GM18526 (cell line): ENCODE data around the gene CHPF.

Experiments
- POLR2A ChIP-seq: IDR thresholded peaks from 3 replicates; pipeline ENCODE4 v1.6.1; 2011; ENCODE audit not compliant: insufficient read length; ENCODE audit errors: extremely low read depth

CHPF gene

DNA sequence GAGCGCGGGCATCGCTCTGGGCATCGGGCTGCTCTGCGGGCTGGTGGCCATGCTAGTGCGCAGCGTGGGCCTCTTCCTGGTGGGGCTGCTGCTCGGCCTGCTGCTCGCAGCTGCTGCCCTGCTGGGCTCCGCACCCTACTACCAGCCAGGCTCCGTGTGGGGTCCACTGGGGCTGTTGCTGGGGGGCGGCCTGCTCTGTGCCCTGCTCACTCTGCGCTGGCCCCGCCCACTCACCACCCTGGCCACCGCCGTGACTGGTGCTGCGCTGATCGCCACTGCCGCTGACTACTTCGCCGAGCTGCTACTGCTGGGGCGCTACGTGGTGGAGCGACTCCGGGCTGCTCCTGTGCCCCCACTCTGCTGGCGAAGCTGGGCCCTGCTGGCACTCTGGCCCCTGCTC lies 4.0 kb upstream of the CHPF start:
- no peak for TF ChIP-seq POLR2A

DNA sequence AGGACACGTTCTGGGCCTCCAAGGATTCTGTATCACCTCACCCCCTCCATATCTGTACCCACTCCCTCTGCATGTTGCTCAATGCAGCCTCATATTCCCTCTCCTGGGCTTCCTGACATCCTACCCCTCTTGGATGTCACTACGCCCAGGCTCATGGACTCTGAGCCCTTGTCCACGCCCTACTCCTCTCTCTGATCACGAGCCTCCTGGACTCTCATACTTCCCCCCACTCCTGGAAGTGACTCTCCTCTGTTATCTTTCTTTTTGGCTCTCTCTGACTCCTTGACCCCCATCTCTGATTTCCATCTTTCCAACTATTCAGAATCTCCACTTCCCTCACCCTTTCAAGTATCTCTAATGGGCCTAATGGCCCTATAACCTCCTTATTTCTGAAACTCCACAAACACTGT lies 2.3 kb upstream of the CHPF start:
- no peak for TF ChIP-seq POLR2A

DNA sequence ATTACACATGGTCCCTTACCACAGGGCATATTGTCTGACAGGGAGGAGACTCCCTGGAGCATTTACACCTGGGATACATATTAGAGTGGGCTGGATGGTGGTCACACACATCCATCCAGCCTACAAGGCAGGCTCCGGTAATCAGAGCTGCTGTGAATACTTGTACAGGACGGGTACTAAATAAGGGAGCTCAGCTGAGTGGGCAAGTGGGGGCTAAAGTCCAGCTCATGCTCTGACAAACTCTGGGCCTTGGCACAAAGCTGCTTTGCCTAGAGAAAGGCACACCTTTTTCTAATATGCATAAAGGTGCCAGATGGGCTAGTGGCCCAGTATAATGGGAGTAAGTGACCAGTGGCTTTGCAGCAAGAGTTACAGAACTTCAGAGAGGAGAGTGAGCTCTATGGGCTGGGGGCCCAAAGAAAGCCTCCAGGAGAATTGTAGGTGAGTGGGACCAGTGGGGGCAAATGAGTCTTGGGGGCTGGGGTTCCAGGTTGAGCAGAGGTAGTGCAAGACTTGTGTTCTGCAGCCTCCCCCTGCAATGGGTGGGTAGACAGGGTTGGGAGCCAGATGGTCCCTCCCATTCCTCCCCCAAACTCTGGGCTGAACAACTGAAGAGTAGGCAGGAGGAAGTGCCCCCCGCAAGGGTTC lies 1.8 kb upstream of the CHPF start:
- no peak for TF ChIP-seq POLR2A

- no peak for TF ChIP-seq POLR2A
Measured at GRCh38 chr2:219544567-219544966, 958 bp upstream of the CHPF start.

- TF ChIP-seq POLR2A: peak; percentile 48
Measured at GRCh38 chr2:219542931-219543595, 546 bp downstream of the CHPF start.

DNA sequence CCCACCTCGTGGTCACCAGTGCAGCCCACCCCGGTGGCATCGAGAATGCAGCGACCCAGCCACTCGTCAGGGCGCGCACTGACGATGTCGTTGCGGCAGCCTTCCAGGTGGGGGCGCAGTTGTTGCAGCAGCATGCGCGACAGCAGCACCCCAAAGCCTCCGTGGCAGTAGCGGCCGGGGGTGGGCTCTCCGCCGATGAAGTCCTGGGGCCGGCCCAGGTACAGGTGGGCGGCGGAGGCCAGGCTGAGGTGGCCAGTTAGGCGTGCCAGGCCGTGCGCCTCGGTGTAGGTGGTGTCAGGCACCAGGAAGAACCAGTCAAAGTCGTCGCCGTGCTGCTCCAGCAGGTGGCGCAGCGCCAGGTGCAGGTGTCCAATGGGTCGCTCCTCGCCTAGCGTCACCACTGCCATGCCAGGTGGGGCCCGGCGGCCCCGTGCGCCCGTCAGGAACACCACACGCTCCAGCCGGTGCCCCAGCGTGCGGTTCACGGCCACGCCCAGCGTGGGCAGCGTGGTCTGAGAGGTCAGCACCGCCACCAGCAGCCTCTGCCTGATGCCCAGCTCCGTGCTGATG lies 1.9 kb downstream of the CHPF start:
- TF ChIP-seq POLR2A: no peak

- no peak for TF ChIP-seq POLR2A
Measured at GRCh38 chr2:219540784-219541504, 2.7 kb downstream of the CHPF start.

DNA sequence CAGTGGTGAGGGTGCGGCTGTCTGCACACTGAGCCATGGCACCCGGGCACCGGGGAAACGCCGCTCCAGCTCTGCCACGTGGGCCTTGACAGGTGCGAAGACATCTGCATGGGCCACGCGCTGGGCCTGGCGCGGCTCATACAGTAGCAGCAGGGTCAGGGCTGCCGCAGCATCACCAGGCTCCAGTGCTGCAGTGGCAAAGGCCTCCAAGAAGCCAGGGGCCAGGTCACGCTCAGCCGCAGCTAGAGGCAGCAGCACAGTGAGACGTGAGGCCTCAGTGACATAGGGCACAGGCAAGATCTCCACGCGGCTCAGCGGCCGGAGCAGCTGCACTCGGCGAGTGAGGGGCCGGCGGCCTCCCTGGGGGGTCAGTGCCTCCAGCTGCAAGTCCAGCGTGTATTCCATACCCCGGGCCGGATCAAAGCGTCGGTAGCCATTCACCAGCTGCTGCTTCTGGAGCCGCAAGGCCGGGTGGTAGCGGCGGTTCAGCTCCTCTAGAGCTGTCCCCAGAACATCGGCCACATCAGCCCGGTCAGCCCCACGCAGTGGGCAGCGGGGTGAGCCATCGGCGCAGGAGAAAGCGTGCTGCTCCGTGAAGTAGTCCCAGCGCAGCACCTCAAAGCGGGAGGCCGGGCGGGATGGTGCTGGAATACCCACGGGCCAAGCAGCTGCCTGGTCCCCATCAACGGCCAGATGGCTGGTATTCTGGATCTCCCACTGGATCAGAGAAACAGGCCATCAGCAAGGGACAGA lies 3.5 kb downstream of the CHPF start:
- no peak for TF ChIP-seq POLR2A

DNA sequence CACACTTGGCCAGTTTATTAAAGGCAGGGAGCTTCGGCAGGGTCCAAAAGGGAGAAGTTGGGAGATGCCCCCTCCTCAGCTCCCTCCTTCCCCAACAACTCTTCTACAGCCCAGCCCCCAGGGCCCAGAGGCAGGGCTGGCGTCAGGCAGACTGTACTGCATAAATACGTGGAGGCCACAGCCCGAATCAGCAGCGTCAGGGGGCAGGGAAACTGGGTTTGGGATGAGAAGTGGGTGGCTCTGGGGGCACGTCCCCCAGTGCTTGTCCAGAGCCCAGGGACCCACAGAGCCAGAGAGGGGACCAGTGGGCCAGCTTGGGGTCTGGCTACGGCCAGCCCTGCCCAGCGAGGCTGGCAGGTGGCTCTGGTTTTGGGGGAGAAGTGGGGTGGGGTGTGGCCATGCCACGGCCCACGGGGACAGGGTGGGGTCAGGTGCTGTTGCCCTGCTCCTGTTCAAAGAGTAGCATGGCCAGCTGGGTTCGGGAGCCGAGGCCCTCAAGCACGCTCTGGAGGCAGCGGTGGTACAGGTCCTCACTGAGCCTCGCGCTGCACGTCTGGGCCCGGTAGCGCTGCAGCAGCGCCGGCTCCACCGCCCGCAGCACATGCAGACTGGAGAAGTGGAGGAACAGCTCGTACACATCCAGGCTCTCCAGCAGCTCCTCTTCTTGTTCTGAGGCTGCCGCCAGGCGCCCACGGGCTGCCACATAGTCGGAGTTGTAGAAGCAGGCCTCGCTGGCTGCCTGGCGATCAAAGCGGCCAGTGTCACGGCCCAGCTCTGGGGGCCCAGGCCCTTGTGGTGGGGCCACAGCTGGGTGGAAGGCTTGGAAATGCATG lies 4.4 kb downstream of the CHPF start:
- no peak for TF ChIP-seq POLR2A

DNA sequence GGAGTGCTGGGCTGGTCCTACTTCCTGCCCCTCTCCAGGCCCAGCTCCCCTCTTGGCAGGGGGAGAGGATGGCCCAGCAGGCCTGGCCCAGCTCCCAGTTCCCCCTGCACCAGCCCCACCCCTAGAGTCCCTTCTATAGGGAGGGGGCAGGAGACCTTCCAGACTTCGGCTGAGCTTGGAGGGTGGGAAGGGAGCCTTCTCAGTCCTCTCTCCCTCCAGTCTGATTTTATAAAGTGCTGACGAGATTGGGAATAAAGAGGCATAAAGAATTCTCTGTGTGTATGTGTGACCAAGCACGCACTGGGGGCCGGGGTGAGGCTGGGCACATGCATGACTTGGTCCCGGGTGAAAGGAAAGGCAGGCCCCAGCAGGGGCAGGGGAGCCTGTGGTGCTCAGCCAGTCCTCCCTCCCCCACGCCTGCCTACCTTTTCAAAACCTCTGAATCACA lies 5.1 kb downstream of the CHPF start:
- TF ChIP-seq POLR2A: no peak

GRCh38 chr2:219537657-219538488 lies 5.7 kb downstream of the CHPF start:
- no peak for TF ChIP-seq POLR2A

GRCh38 chr2:219536967-219537366 lies 6.6 kb downstream of the CHPF start:
- no peak for TF ChIP-seq POLR2A

GRCh38 chr2:219536425-219536824 lies 7.2 kb downstream of the CHPF start:
- no peak for TF ChIP-seq POLR2A
